Hematopoietic multipotent progenitor cell treated with erythropoietin and hydrocortisone succinate and interleukin-3 and kit ligand, for 8 days (in vitro differentiated cells): ENCODE data around the gene KIAA1217.

Experiments
- DNase-seq: peaks from one replicate; pipeline ENCODE4 v3.0.0-alpha.2; 2015

KIAA1217 gene

GRCh38 chr10:24208661-24209431 is at the start of gene KIAA1217:
KIAA1217 (plus strand) TSS chr10:24209138; CDS start chr10:24209194, 56 bp downstream.
- DNase-seq = no peak

- DNase-seq = no peak
Measured at GRCh38 chr10:24162206-24162985, 46.5 kb upstream of the KIAA1217 start.

GRCh38 chr10:24163485-24163884 is 45.5 kb upstream of the KIAA1217 start:
- no peak for DNase-seq

- DNase-seq = no peak
Measured at GRCh38 chr10:24168258-24169170, 40.4 kb upstream of the KIAA1217 start.

- no peak for DNase-seq
Measured at GRCh38 chr10:24170199-24170598, 38.7 kb upstream of the KIAA1217 start.

DNA sequence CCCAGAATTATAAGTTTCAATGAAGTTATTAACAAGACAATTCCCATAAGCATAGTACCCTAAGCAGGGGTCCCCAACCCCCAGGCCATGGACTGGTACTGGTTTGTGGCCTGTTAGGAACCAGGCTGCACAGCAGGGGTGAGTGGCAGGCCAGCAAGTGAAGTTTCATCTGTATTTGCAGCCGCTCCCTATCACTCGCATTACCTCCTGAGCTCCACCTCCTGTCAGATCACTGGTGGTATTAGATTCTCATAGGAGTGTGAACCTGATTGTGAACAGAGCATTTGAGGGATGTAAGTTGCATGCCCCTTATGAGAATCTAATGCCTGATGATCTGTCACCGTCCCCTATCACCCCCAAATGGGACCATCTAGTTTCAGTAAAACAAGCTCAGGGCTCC is 36.0 kb upstream of the KIAA1217 start:
- no peak for DNase-seq

DNA sequence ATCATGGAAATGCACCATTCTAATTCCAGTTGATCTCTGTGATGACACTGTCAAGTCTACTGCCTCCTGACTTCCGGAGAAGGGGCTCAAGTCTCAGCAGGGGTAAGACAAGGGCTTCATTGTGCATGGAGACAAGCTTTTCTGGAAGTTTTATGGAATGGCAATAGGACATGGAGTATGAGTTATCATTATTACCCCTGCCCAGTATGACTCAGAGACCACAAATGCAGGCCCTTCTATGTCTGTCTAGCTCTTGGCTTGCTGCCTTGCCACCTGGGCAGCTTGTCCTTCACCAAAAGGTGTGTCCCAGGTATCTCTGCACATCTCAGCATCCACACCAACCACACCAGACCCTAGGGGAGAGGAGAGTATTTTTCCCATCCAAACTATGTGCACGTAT is 34.9 kb upstream of the KIAA1217 start:
- DNase-seq = no peak

DNA sequence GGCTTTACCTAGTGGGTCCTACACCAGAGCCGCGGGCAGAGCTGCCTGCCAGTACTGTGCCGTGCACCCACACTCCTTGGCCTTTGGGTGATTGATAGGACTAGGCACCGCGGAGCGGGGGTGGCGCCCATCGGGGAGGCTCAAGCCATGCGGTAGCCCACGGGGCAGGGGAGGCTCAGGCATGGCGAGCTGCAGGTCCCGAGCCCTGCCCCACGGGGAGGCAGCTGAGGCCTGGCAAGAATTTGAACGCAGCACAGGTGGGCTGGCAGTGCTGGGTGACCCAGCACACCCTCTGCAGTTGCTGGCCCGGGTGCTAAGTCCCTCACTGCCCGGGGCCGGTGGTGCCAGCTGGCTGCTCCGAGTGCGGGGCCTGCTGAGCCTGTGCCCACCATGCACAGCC is 32.3 kb upstream of the KIAA1217 start:
- DNase-seq = no peak

GRCh38 chr10:24177636-24178035 is 31.3 kb upstream of the KIAA1217 start:
- no peak for DNase-seq

GRCh38 chr10:24180891-24181290 is 28.0 kb upstream of the KIAA1217 start:
- DNase-seq = no peak

- no peak for DNase-seq
Measured at GRCh38 chr10:24184455-24184854, 24.5 kb upstream of the KIAA1217 start.

DNA sequence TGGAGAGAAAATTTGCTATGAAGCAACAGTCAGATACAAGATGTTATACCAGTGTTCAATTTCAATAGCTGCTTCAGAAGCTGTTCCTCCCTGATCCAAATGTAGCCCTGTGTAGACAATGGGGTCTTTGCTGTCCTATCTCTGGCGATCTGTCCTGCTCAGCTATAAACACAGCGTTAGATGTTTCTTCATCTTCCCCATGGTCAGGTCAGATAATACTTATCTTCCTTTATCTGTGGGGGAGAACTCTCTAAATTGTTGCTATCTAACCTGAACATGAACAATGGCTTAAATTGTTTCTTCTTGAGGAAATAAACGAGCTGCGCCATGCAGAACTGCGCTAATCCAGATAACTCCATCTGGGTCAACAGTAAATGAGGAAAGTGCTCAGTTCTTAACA is 15.6 kb upstream of the KIAA1217 start:
- no peak for DNase-seq

DNA sequence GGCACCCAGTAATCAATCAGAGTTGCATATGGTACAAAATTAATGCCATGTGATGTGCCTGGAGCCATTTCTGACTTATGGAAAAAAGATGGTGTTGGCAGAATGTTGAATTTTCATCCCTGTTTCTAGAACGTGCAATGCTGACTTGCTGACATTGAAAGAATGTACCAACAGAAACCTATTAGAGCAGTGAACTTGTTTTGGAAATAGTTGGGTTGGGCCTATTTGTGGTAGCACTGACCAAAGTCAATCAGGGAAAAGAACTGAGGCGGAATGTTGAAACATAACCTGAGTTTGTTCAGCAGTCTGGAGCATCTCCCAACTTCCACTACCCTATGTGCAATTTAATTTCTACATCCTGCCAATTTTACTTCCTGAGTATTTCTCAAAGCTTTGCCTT is 11.7 kb upstream of the KIAA1217 start:
- no peak for DNase-seq

GRCh38 chr10:24201503-24202180 is 7.3 kb upstream of the KIAA1217 start:
- no peak for DNase-seq

- DNase-seq = no peak
Measured at GRCh38 chr10:24202181-24202570, 6.8 kb upstream of the KIAA1217 start.

DNA sequence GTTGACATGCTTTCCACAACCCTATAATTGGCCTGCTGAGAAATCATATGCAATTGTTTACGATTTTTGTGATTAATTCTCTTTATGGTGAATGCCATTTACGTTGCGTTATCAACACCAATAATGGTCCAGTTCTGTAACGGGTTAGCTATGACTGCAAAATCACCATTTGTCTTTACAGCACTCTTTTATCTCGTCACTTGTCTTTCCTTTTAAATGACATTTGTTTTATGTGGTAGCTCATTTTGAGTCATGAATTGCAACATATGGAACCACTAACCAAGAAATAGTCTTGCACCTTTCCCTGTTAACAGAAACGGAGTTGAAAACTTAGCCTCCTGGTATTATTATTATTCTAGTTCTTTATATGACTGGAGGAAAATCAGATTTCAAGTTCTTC is 3.1 kb upstream of the KIAA1217 start:
- DNase-seq = no peak

DNA sequence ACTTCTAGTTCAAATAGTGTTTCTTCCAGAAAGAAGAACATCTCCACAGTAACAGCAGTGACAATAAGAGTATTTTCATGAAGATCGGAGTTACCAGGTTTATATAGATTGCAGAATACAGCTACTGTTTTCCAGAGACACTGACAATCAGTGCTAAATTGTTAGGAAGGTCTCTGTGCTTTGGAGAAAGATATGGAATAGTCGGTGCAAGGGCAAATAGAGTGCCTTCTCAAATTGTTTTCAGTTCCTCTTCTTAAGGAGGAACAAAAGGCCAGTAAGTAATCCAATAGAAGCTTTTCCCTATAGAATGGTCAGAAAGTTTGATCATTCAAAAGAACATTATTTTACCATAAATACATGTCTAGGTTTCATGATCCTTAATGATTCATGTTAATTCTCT is 2.6 kb upstream of the KIAA1217 start:
- no peak for DNase-seq

GRCh38 chr10:24206926-24207325 is 2.0 kb upstream of the KIAA1217 start:
- no peak for DNase-seq

DNA sequence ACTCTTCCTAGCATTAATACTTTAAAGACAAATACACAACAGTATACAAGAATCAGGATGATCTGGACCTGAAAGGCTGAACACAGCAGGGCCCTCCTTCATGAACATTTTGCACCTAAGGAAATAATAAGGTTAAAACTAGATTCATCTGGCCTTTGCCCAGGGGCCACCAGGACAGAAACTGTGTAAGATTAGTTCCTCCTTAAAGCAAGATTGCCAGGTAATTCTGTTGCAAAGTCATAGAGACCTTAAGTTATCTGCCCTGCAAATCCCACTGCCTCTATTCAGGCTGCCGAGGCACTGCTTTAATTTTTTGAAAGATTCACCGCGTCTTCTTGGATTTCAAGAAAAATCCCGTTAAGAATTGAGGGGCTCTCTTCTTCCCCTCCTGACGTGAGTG is 1.6 kb upstream of the KIAA1217 start:
- DNase-seq = no peak

- no peak for DNase-seq
Measured at GRCh38 chr10:24207781-24208611, 942 bp upstream of the KIAA1217 start.

DNA sequence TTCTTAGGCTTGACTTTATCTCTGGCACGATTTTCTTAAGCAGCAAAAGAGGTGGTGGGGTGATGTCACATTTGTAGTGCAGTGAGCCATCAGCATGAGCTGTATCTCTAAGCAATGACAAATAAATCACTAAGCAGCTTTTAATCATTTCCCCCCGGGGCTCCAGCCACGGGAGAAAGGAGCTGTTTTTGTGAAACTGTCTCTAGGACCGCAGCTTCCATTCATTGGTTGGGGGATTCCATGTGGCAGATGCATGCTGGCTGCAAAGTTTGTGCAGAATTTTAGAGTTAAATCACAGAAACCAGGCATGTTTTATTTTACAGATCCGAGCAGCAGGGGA is 464 bp downstream of the KIAA1217 start:
- no peak for DNase-seq

- DNase-seq = no peak
Measured at GRCh38 chr10:24209946-24210491, 1.1 kb downstream of the KIAA1217 start.
